Esophagus muscularis mucosa (tissue), 3 donors: ENCODE measurements around the gene S100A7.

Source experiments
- CTCF ChIP-seq, 3 experiments: fragments of 200-600 bp in 2 of 3; fragments of 450-650 bp in 1 of 3; sonication (generic) in 2 of 3; IDR thresholded peaks; one replicate each; pipeline ENCODE4 v1.5.1; 2017 to 2019; ENCODE audit warnings: antibody characterized with exemption in 3 of 3, mild to moderate bottlenecking in 2 of 3, moderate library complexity in 1 of 3
- POLR2AphosphoS5 ChIP-seq, 2 donors: sonication (generic); formaldehyde crosslinking; IDR thresholded peaks; one replicate each; pipeline ENCODE4 v1.6.1; 2017; ENCODE audit warnings: antibody characterized with exemption in 2 of 2

GRCh38 chr1:153447498-153448170 lies 12.8 kb downstream of the S100A7 start:
- no peak for TF ChIP-seq POLR2AphosphoS5 (IDR thresholded peaks at IDR 0.05)
- no peak for TF ChIP-seq CTCF (IDR thresholded peaks at IDR 0.05)
